Keratinocyte (primary cell): ENCODE results near the gene CATSPERE. TPM values are rescaled to one million over a fixed set of nuclear protein-coding genes. Genes with fewer than 3 reads are reported as not detected.

ENCODE experiments used
- DNase-seq: peaks from one replicate; pipeline ENCODE4 v3.0.0-alpha.2; 2011; ENCODE audit warnings: low read depth, missing footprints, low spot score
- FAIRE-seq: peaks from 2 replicates; lab custom pipeline; 2011; peaks lifted over from hg19 to GRCh38; lab: Jason Lieb, UNC
- H2AFZ ChIP-seq: 2 replicates; pipeline ENCODE4 v1.6.0; 2012; ENCODE audit warnings: low read length, control low read depth, inconsistent platforms; ENCODE audit not compliant: control insufficient read depth
- H3K27ac ChIP-seq: 2 replicates; pipeline ENCODE4 v1.5.1; 2011; ENCODE audit warnings: low read length; ENCODE audit not compliant: control insufficient read depth, insufficient read depth
- H3K27me3 ChIP-seq: 3 replicates; pipeline ENCODE4 v1.6.0; 2011; ENCODE audit warnings: low read length; ENCODE audit not compliant: control insufficient read depth, insufficient read depth; ENCODE audit errors: extremely low read depth
- H3K36me3 ChIP-seq, 2 experiments: 2 replicates in 1 of 2; 3 replicates in 1 of 2; pipeline ENCODE4 v1.5.1; 2011; ENCODE audit warnings: low read length in 2 of 2, mild to moderate bottlenecking in 1 of 2; ENCODE audit not compliant: control insufficient read depth in 2 of 2, insufficient read depth in 2 of 2; ENCODE audit errors: extremely low read depth in 1 of 2
- H3K4me1 ChIP-seq: 3 replicates; pipeline ENCODE4 v1.5.1; 2011; ENCODE audit warnings: low read length; ENCODE audit not compliant: control insufficient read depth, insufficient read depth; ENCODE audit errors: extremely low read depth
- H3K4me2 ChIP-seq: 3 replicates; pipeline ENCODE4 v1.6.0; 2011; ENCODE audit warnings: low read depth, low read length; ENCODE audit not compliant: control insufficient read depth, insufficient read depth; ENCODE audit errors: extremely low read depth
- H3K4me3 ChIP-seq, 3 experiments: fragments of 200-600 bp in 1 of 3; sonication (generic) in 1 of 3; 2 replicates in 2 of 3; 3 replicates in 1 of 3; pipeline ENCODE4 v1.5.1; 2011 to 2016; ENCODE audit warnings: low read length in 3 of 3, mild to moderate bottlenecking in 3 of 3, control low read depth in 2 of 3, inconsistent platforms in 1 of 3, low read depth in 1 of 3, mixed read lengths in 1 of 3, mixed run types in 1 of 3, moderate library complexity in 1 of 3; ENCODE audit not compliant: control insufficient read depth in 2 of 3, insufficient read depth in 2 of 3; ENCODE audit errors: extremely low read depth in 1 of 3
- H3K79me2 ChIP-seq: 2 replicates; pipeline ENCODE4 v1.6.0; 2012; ENCODE audit warnings: low read length; ENCODE audit not compliant: control insufficient read depth, insufficient read depth
- H3K9ac ChIP-seq: 3 replicates; pipeline ENCODE4 v1.6.0; 2011; ENCODE audit warnings: low read length; ENCODE audit not compliant: control insufficient read depth, insufficient read depth; ENCODE audit errors: extremely low read depth
- H3K9me1 ChIP-seq: 3 replicates; pipeline ENCODE4 v1.6.0; 2011; ENCODE audit warnings: low read length; ENCODE audit not compliant: control insufficient read depth, insufficient read depth; ENCODE audit errors: extremely low read depth
- H3K9me3 ChIP-seq: 2 replicates; pipeline ENCODE4 v1.5.1; 2012; ENCODE audit warnings: low read depth, low read length; ENCODE audit not compliant: control insufficient read depth
- H4K20me1 ChIP-seq: 3 replicates; pipeline ENCODE4 v1.6.0; 2011; ENCODE audit warnings: low read length; ENCODE audit not compliant: control insufficient read depth, insufficient read depth; ENCODE audit errors: extremely low read depth
- EZH2 ChIP-seq: IDR thresholded peaks from one replicate; pipeline ENCODE4 v1.6.1; 2012; ENCODE audit warnings: inconsistent platforms, mild to moderate bottlenecking, low read length, moderate library complexity
- dilution Hi-C: fragments of 300-500 bp; cut with MboI; formaldehyde crosslinking; loops from one replicate; pipeline ENCODE4 v1.7.0; 2020; ENCODE audit warnings: low sequenced_read_pairs; ENCODE audit not compliant: extremely low pct_ligation_motif_present
- polyA plus RNA-seq, 5 experiments: library from polyadenylated mRNA; depleted of rRNA in 3 of 5; stranded (reverse) in 3 of 5; stranded (forward) in 1 of 5; unstranded in 1 of 5; fragments of >200 nt; gene quantifications; 1 replicate in 1 of 5; 2 replicates in 3 of 5; 3 replicates in 1 of 5; pipeline versions ENCODE4 v1.2.1 to v1.2.3, GENCODE V29; 2011 to 2012; ENCODE audit warnings: missing spikeins in 2 of 5, low read depth in 1 of 5, low replicate concordance in 1 of 5
- TF ChIP-seq, protein P1 (sequence below), 3 experiments: IDR thresholded peaks in 1 of 3; conservative IDR thresholded peaks in 1 of 3; optimal IDR thresholded peaks in 1 of 3; 2 replicates in 2 of 3; 3 replicates in 1 of 3; pipeline versions ENCODE3 to v1.5.1; 2011; ENCODE audit warnings: low read length in 3 of 3, mild to moderate bottlenecking in 3 of 3, moderate library complexity in 2 of 3, control low read depth in 1 of 3, inconsistent platforms in 1 of 3; ENCODE audit not compliant: insufficient read depth in 2 of 3; ENCODE audit errors: extremely low read depth in 1 of 3

Gene CATSPERE
- polyA plus RNA-seq, 1 donor (not counting 4 experiments of a cell fraction or from before 2014, with no cell fraction given): 0.42 TPM

DNA sequence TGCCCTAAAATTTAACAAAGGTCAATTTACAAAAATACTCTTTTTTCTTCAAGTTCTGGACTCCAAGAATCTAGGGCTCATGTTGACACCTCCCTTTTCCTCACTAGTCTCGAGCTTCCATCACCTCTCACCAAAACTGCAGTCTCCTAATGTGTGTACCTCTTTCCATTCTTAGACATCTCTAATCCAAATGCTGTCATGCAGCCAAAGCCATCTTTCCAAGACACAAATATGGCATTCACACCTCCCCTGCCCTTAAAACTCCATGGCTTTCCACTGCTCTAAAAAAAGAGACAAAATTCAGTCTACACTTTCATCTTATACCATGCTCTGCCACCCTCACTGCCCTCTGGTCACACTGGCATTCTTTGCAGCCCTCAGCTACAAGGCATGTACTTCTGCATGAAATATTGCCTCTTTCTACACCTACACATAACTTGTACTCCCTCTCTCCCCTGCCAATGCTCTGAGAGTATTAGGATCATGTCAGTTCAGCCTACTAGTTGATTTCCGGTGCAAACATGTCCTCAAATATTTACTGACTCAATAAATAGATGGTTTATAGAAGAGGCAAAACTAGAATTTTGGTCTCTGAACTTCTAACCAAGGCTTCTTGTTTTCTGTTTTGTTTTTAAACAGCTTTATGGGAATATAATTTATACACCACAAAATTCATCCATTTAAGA, 36.3 kb upstream of the CATSPERE start:
- no peaks in the 10 kb centered on the region for H4K20me1 ChIP-seq
- H3K27me3 ChIP-seq: no peaks in the 10 kb centered on the region
- no peak overlapping the region for H3K9ac ChIP-seq
- no peaks in the 10 kb centered on the region for H3K4me1 ChIP-seq
- no peak overlapping the region for H3K27ac ChIP-seq
- FAIRE-seq: peak; percentile 9
- no peaks in the 10 kb centered on the region for H3K9me3 ChIP-seq
- H3K9me1 ChIP-seq: no peaks in the 10 kb centered on the region
- DNase-seq: no peak
- H3K4me2 ChIP-seq: no peak overlapping the region
- H3K4me3 ChIP-seq: no peak overlapping the region
- H2AFZ ChIP-seq: no peak overlapping the region
- TF ChIP-seq, protein P1, sequence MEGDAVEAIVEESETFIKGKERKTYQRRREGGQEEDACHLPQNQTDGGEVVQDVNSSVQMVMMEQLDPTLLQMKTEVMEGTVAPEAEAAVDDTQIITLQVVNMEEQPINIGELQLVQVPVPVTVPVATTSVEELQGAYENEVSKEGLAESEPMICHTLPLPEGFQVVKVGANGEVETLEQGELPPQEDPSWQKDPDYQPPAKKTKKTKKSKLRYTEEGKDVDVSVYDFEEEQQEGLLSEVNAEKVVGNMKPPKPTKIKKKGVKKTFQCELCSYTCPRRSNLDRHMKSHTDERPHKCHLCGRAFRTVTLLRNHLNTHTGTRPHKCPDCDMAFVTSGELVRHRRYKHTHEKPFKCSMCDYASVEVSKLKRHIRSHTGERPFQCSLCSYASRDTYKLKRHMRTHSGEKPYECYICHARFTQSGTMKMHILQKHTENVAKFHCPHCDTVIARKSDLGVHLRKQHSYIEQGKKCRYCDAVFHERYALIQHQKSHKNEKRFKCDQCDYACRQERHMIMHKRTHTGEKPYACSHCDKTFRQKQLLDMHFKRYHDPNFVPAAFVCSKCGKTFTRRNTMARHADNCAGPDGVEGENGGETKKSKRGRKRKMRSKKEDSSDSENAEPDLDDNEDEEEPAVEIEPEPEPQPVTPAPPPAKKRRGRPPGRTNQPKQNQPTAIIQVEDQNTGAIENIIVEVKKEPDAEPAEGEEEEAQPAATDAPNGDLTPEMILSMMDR (optimal IDR thresholded peaks at IDR 0.05 in 1 of 3, IDR thresholded peaks at IDR 0.05 in 1 of 3, conservative IDR thresholded peaks at IDR 0.05 in 1 of 3; ENCODE audit: extremely low read depth in 1 of 3, insufficient read depth in 2 of 3, low read length in 3 of 3): no peak
- TF ChIP-seq EZH2: no peak
- H3K79me2 ChIP-seq: no peaks in the 10 kb centered on the region
- peaks cover 7 to 14% of the 10 kb centered on the region in 2 experiments for H3K36me3 ChIP-seq
- dilution Hi-C loops: no loop called here

DNA sequence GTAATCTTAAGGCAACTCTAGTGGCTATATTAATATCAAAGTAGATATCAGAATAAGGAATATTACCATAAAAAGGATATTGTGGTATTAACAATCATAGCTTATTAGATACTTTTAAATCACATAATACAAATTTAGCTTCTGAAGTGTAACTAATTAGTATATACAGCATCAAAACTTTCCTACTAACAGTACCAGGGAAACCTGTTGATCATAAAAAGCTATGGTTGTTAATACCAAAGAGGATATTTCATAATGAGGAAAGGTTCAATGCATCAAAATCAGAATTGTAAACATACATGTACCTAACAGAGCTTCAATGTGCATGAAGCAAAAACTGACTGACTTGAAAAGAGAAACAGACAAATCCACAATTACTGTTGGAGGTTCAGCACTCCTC, 33.4 kb upstream of the CATSPERE start:
- Histone ChIP-seq H3K27ac (no peak overlapping the region), H3K4me1 (no peaks in the 10 kb centered on the region), H4K20me1 (no peaks in the 10 kb centered on the region), H3K27me3 (no peaks in the 10 kb centered on the region), H3K9ac (no peak overlapping the region), H2AFZ (no peak overlapping the region), H3K9me3 (no peaks in the 10 kb centered on the region), H3K36me3 (peaks cover 6 to 8% of the 10 kb centered on the region in 2 experiments), H3K9me1 (no peaks in the 10 kb centered on the region), H3K4me3 (no peak overlapping the region), H3K4me2 (no peak overlapping the region), H3K79me2 (no peaks in the 10 kb centered on the region)
- no peak for DNase-seq
- peak; percentile 23 for FAIRE-seq
- dilution Hi-C loops: no loop called here
- TF ChIP-seq EZH2: no peak
- TF ChIP-seq, protein P1 (optimal IDR thresholded peaks at IDR 0.05 in 1 of 3, IDR thresholded peaks at IDR 0.05 in 1 of 3, conservative IDR thresholded peaks at IDR 0.05 in 1 of 3; ENCODE audit: extremely low read depth in 1 of 3, insufficient read depth in 2 of 3, low read length in 3 of 3): no peak
